Keratinocyte (primary cell): ENCODE measurements around the gene CNTNAP5. TPM values are rescaled to one million over a fixed set of nuclear protein-coding genes. Genes with fewer than 3 reads are reported as not detected.

Source experiments
- DNase-seq: peaks from one replicate; pipeline ENCODE4 v3.0.0-alpha.2; 2011; ENCODE audit warnings: low read depth, missing footprints, low spot score
- FAIRE-seq: peaks from 2 replicates; lab custom pipeline; 2011; peaks lifted over from hg19 to GRCh38; lab: Jason Lieb, UNC
- H2AFZ ChIP-seq: 2 replicates; pipeline ENCODE4 v1.6.0; 2012; ENCODE audit warnings: low read length, control low read depth, inconsistent platforms; ENCODE audit not compliant: control insufficient read depth
- H3K27ac ChIP-seq: 2 replicates; pipeline ENCODE4 v1.5.1; 2011; ENCODE audit warnings: low read length; ENCODE audit not compliant: control insufficient read depth, insufficient read depth
- H3K27me3 ChIP-seq: 3 replicates; pipeline ENCODE4 v1.6.0; 2011; ENCODE audit warnings: low read length; ENCODE audit not compliant: control insufficient read depth, insufficient read depth; ENCODE audit errors: extremely low read depth
- H3K36me3 ChIP-seq, 2 experiments: 2 replicates in 1 of 2; 3 replicates in 1 of 2; pipeline ENCODE4 v1.5.1; 2011; ENCODE audit warnings: low read length in 2 of 2, mild to moderate bottlenecking in 1 of 2; ENCODE audit not compliant: control insufficient read depth in 2 of 2, insufficient read depth in 2 of 2; ENCODE audit errors: extremely low read depth in 1 of 2
- H3K4me1 ChIP-seq: 3 replicates; pipeline ENCODE4 v1.5.1; 2011; ENCODE audit warnings: low read length; ENCODE audit not compliant: control insufficient read depth, insufficient read depth; ENCODE audit errors: extremely low read depth
- H3K4me2 ChIP-seq: 3 replicates; pipeline ENCODE4 v1.6.0; 2011; ENCODE audit warnings: low read depth, low read length; ENCODE audit not compliant: control insufficient read depth, insufficient read depth; ENCODE audit errors: extremely low read depth
- H3K4me3 ChIP-seq, 3 experiments: fragments of 200-600 bp in 1 of 3; sonication (generic) in 1 of 3; 2 replicates in 2 of 3; 3 replicates in 1 of 3; pipeline ENCODE4 v1.5.1; 2011 to 2016; ENCODE audit warnings: low read length in 3 of 3, mild to moderate bottlenecking in 3 of 3, control low read depth in 2 of 3, inconsistent platforms in 1 of 3, low read depth in 1 of 3, mixed read lengths in 1 of 3, mixed run types in 1 of 3, moderate library complexity in 1 of 3; ENCODE audit not compliant: control insufficient read depth in 2 of 3, insufficient read depth in 2 of 3; ENCODE audit errors: extremely low read depth in 1 of 3
- H3K79me2 ChIP-seq: 2 replicates; pipeline ENCODE4 v1.6.0; 2012; ENCODE audit warnings: low read length; ENCODE audit not compliant: control insufficient read depth, insufficient read depth
- H3K9ac ChIP-seq: 3 replicates; pipeline ENCODE4 v1.6.0; 2011; ENCODE audit warnings: low read length; ENCODE audit not compliant: control insufficient read depth, insufficient read depth; ENCODE audit errors: extremely low read depth
- H3K9me1 ChIP-seq: 3 replicates; pipeline ENCODE4 v1.6.0; 2011; ENCODE audit warnings: low read length; ENCODE audit not compliant: control insufficient read depth, insufficient read depth; ENCODE audit errors: extremely low read depth
- H3K9me3 ChIP-seq: 2 replicates; pipeline ENCODE4 v1.5.1; 2012; ENCODE audit warnings: low read depth, low read length; ENCODE audit not compliant: control insufficient read depth
- H4K20me1 ChIP-seq: 3 replicates; pipeline ENCODE4 v1.6.0; 2011; ENCODE audit warnings: low read length; ENCODE audit not compliant: control insufficient read depth, insufficient read depth; ENCODE audit errors: extremely low read depth
- EZH2 ChIP-seq: IDR thresholded peaks from one replicate; pipeline ENCODE4 v1.6.1; 2012; ENCODE audit warnings: inconsistent platforms, mild to moderate bottlenecking, low read length, moderate library complexity
- dilution Hi-C: fragments of 300-500 bp; cut with MboI; formaldehyde crosslinking; loops from one replicate; pipeline ENCODE4 v1.7.0; 2020; ENCODE audit warnings: low sequenced_read_pairs; ENCODE audit not compliant: extremely low pct_ligation_motif_present
- polyA plus RNA-seq, 5 experiments: library from polyadenylated mRNA; depleted of rRNA in 3 of 5; stranded (reverse) in 3 of 5; stranded (forward) in 1 of 5; unstranded in 1 of 5; fragments of >200 nt; gene quantifications; 1 replicate in 1 of 5; 2 replicates in 3 of 5; 3 replicates in 1 of 5; pipeline versions ENCODE4 v1.2.1 to v1.2.3, GENCODE V29; 2011 to 2012; ENCODE audit warnings: missing spikeins in 2 of 5, low read depth in 1 of 5, low replicate concordance in 1 of 5
- TF ChIP-seq, protein P1 (sequence below), 3 experiments: IDR thresholded peaks in 1 of 3; conservative IDR thresholded peaks in 1 of 3; optimal IDR thresholded peaks in 1 of 3; 2 replicates in 2 of 3; 3 replicates in 1 of 3; pipeline versions ENCODE3 to v1.5.1; 2011; ENCODE audit warnings: low read length in 3 of 3, mild to moderate bottlenecking in 3 of 3, moderate library complexity in 2 of 3, control low read depth in 1 of 3, inconsistent platforms in 1 of 3; ENCODE audit not compliant: insufficient read depth in 2 of 3; ENCODE audit errors: extremely low read depth in 1 of 3

The CNTNAP5 gene
- polyA plus RNA-seq, 1 donor (not counting 4 experiments of a cell fraction or from before 2014, with no cell fraction given): not detected

GRCh38 chr2:124211461-124211860 is 186.4 kb downstream of the CNTNAP5 start:
- Histone ChIP-seq H2AFZ (no peak overlapping the region), H3K9me1 (no peaks in the 10 kb centered on the region), H3K9me3 (no peaks in the 10 kb centered on the region), H3K36me3 (no peaks in the 10 kb centered on the region), H3K4me1 (no peaks in the 10 kb centered on the region), H3K4me2 (no peak overlapping the region), H3K9ac (no peak overlapping the region), H3K4me3 (no peak overlapping the region), H3K79me2 (no peaks in the 10 kb centered on the region), H3K27me3 (no peaks in the 10 kb centered on the region), H4K20me1 (no peaks in the 10 kb centered on the region), H3K27ac (no peak overlapping the region)
- DNase-seq (no peak), FAIRE-seq (no peak)
- TF ChIP-seq, protein P1, sequence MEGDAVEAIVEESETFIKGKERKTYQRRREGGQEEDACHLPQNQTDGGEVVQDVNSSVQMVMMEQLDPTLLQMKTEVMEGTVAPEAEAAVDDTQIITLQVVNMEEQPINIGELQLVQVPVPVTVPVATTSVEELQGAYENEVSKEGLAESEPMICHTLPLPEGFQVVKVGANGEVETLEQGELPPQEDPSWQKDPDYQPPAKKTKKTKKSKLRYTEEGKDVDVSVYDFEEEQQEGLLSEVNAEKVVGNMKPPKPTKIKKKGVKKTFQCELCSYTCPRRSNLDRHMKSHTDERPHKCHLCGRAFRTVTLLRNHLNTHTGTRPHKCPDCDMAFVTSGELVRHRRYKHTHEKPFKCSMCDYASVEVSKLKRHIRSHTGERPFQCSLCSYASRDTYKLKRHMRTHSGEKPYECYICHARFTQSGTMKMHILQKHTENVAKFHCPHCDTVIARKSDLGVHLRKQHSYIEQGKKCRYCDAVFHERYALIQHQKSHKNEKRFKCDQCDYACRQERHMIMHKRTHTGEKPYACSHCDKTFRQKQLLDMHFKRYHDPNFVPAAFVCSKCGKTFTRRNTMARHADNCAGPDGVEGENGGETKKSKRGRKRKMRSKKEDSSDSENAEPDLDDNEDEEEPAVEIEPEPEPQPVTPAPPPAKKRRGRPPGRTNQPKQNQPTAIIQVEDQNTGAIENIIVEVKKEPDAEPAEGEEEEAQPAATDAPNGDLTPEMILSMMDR (optimal IDR thresholded peaks at IDR 0.05 in 1 of 3, IDR thresholded peaks at IDR 0.05 in 1 of 3, conservative IDR thresholded peaks at IDR 0.05 in 1 of 3; ENCODE audit: extremely low read depth in 1 of 3, insufficient read depth in 2 of 3, low read length in 3 of 3): no peak
- no peak for TF ChIP-seq EZH2
- dilution Hi-C loops: no loop called here

GRCh38 chr2:124213977-124214587 is 189.0 kb downstream of the CNTNAP5 start:
- no peak for FAIRE-seq
- Histone ChIP-seq H2AFZ (no peak overlapping the region), H3K4me3 (no peak overlapping the region), H4K20me1 (no peaks in the 10 kb centered on the region), H3K27ac (no peak overlapping the region), H3K27me3 (no peaks in the 10 kb centered on the region), H3K9me1 (no peaks in the 10 kb centered on the region), H3K4me2 (no peak overlapping the region), H3K9ac (no peak overlapping the region), H3K79me2 (no peaks in the 10 kb centered on the region), H3K9me3 (peaks cover 1% of the 10 kb centered on the region), H3K36me3 (no peaks in the 10 kb centered on the region), H3K4me1 (no peaks in the 10 kb centered on the region)
- dilution Hi-C loops: no loop called here
- no peak for TF ChIP-seq EZH2
- TF ChIP-seq, protein P1 (optimal IDR thresholded peaks at IDR 0.05 in 1 of 3, IDR thresholded peaks at IDR 0.05 in 1 of 3, conservative IDR thresholded peaks at IDR 0.05 in 1 of 3; ENCODE audit: extremely low read depth in 1 of 3, insufficient read depth in 2 of 3, low read length in 3 of 3): no peak
- DNase-seq: no peak
